ENCODE measurements around the gene GSG1L2.

- TF ChIP-seq CTCF (IDR thresholded peaks at IDR 0.05) (no peak), EZH2 (IDR thresholded peaks at IDR 0.05; ENCODE audit: borderline replicate concordance, insufficient read depth, low read depth, low read length, poor library complexity, severe bottlenecking) (no peak)
Observed at GRCh38 chr17:9837551-9838471, 15.9 kb upstream of the GSG1L2 start.
